CD14-positive monocyte (primary cell): ENCODE results near the gene WFS1. TPM values are rescaled to one million over a fixed set of nuclear protein-coding genes. Genes with fewer than 3 reads are reported as not detected.
A peak's percentile ranks its signal among the peaks of the same experiment; 100 is the strongest.

Source experiments
- DNase-seq, 3 donors: peaks; one replicate each; pipeline ENCODE4 v3.0.0-alpha.2; 2011 to 2022
- H2AFZ ChIP-seq: 2 replicates; pipeline ENCODE4 v1.6.0; 2012; ENCODE audit warnings: mild to moderate bottlenecking, low read depth, low read length, inconsistent platforms; ENCODE audit not compliant: insufficient read depth, poor library complexity, severe bottlenecking
- H3K27ac ChIP-seq, 2 donors: 1 replicate in 1 of 2; 2 replicates in 1 of 2; pipeline ENCODE4 v1.5.1; 2012 to 2013; ENCODE audit warnings: low read length in 2 of 2, control low read depth in 1 of 2, inconsistent platforms in 1 of 2, low read depth in 1 of 2, mild to moderate bottlenecking in 1 of 2
- H3K27me3 ChIP-seq, 2 donors: one replicate each; pipeline versions ENCODE4 v1.6.0 to v1.6.1; 2011 to 2013; ENCODE audit warnings: low read length in 2 of 2; ENCODE audit not compliant: control insufficient read depth in 2 of 2, insufficient read depth in 2 of 2
- H3K36me3 ChIP-seq, 2 donors: replicated peaks in 1 of 2; 1 replicate in 1 of 2; 2 replicates in 1 of 2; pipeline versions ENCODE4 v1.5.1 to v1.6.1; 2012 to 2013; ENCODE audit warnings: low read length in 2 of 2, control low read depth in 1 of 2, inconsistent platforms in 1 of 2, mild to moderate bottlenecking in 1 of 2; ENCODE audit not compliant: insufficient read depth in 2 of 2, control insufficient read depth in 1 of 2
- H3K4me1 ChIP-seq, 2 donors: 1 replicate in 1 of 2; 2 replicates in 1 of 2; pipeline versions ENCODE4 v1.5.1 to v1.6.1; 2012 to 2013; ENCODE audit warnings: low read length in 2 of 2, control low read depth in 1 of 2, inconsistent platforms in 1 of 2, mild to moderate bottlenecking in 1 of 2, moderate library complexity in 1 of 2; ENCODE audit not compliant: insufficient read depth in 2 of 2, control insufficient read depth in 1 of 2
- H3K4me2 ChIP-seq: replicated peaks from 2 replicates; pipeline ENCODE3; 2012; ENCODE audit warnings: low read length, moderate library complexity, mild to moderate bottlenecking; ENCODE audit not compliant: poor library complexity, severe bottlenecking; ENCODE audit errors: extremely low read depth
- H3K4me3 ChIP-seq, 3 experiments: fragments of 200-600 bp in 1 of 3; sonication (generic) in 1 of 3; replicated peaks in 1 of 3; 1 replicate in 2 of 3; 2 replicates in 1 of 3; pipeline ENCODE4 v1.5.1; 2011 to 2013; ENCODE audit warnings: low read length in 3 of 3, mild to moderate bottlenecking in 3 of 3, control low read depth in 2 of 3, low read depth in 2 of 3, inconsistent platforms in 1 of 3, moderate library complexity in 1 of 3
- H3K79me2 ChIP-seq: 2 replicates; pipeline ENCODE4 v1.6.0; 2012; ENCODE audit warnings: mild to moderate bottlenecking, control low read depth, inconsistent platforms, low read length, moderate library complexity; ENCODE audit not compliant: insufficient read depth
- H3K9ac ChIP-seq: 2 replicates; pipeline ENCODE4 v1.6.0; 2017; ENCODE audit warnings: low read length, mild to moderate bottlenecking; ENCODE audit not compliant: insufficient read depth, poor library complexity, severe bottlenecking
- H3K9me3 ChIP-seq, 2 donors: replicated peaks in 1 of 2; 1 replicate in 1 of 2; 2 replicates in 1 of 2; pipeline versions ENCODE4 v1.5.1 to v1.6.1; 2012 to 2013; ENCODE audit warnings: low read length in 2 of 2, control low read depth in 1 of 2; ENCODE audit not compliant: control insufficient read depth in 1 of 2, insufficient read depth in 1 of 2
- H4K20me1 ChIP-seq: 2 replicates; pipeline ENCODE4 v1.6.0; 2012; ENCODE audit warnings: mild to moderate bottlenecking, low read length, control low read depth, moderate library complexity; ENCODE audit not compliant: insufficient read depth
- H3K27ac Mint-ChIP-seq, 7 donors: one replicate each; pipeline ENCODE4 v1.8.0; 2020; ENCODE audit warnings: mild to moderate bottlenecking in 7 of 7, mixed read lengths in 7 of 7, moderate library complexity in 6 of 7, inconsistent platforms in 2 of 7
- H3K27me3 Mint-ChIP-seq, 3 donors: one replicate each; pipeline ENCODE4 v1.8.0; 2021 to 2022; ENCODE audit warnings: low read depth in 3 of 3, mild to moderate bottlenecking in 3 of 3, mixed read lengths in 3 of 3, moderate library complexity in 3 of 3, inconsistent platforms in 1 of 3
- H3K36me3 Mint-ChIP-seq, 2 donors: one replicate each; pipeline ENCODE4 v1.8.0; 2020; ENCODE audit warnings: mixed read lengths in 2 of 2, inconsistent platforms in 1 of 2, mild to moderate bottlenecking in 1 of 2
- H3K4me1 Mint-ChIP-seq: one replicate; pipeline ENCODE4 v1.8.0; 2020; ENCODE audit warnings: mild to moderate bottlenecking, mixed read lengths
- H3K4me3 Mint-ChIP-seq, 2 donors: one replicate each; pipeline ENCODE4 v1.8.0; 2020; ENCODE audit warnings: mild to moderate bottlenecking in 2 of 2, mixed read lengths in 2 of 2, moderate library complexity in 1 of 2
- H3K9me3 Mint-ChIP-seq, 7 donors: one replicate each; pipeline ENCODE4 v1.8.0; 2020 to 2022; ENCODE audit warnings: mixed read lengths in 7 of 7, mild to moderate bottlenecking in 6 of 7, moderate library complexity in 6 of 7, inconsistent platforms in 2 of 7
- CTCF ChIP-seq: fragments of 200-600 bp; IDR thresholded peaks from one replicate; pipeline ENCODE4 v1.8.0; 2022; ENCODE audit warnings: antibody characterized with exemption, mild to moderate bottlenecking
- WGBS: methylation state at CpG from one replicate; pipeline ENCODE4 v1.1.5; 2013; ENCODE audit warnings: missing lambda C conversion rate; ENCODE audit not compliant: insufficient coverage; 5-methylcytosine and 5-hydroxymethylcytosine counted together
- intact Hi-C, 2 donors: fragments of 100-400 bp; cut with micrococcal nuclease; formaldehyde crosslinking; loops; one replicate each; pipeline versions ENCODE4 v1.15.0 to v1.15.1; 2023
- polyA plus RNA-seq, 3 donors: library from polyadenylated mRNA; depleted of rRNA in 1 of 3; unstranded in 2 of 3; stranded (reverse) in 1 of 3; fragments of 300-500 nt in 2 of 3; fragments of >200 nt in 1 of 3; fragmentation: Illumina TruSeq in 2 of 3; gene quantifications; 1 replicate in 2 of 3; 2 replicates in 1 of 3; pipeline ENCODE4 v1.2.3, GENCODE V29; 2012 to 2021

The WFS1 gene
- polyA plus RNA-seq, 3 donors, result 0.39 to 1.8 (median 0.93) TPM

GRCh38 chr4:6258026-6258360, 11.7 kb upstream of the WFS1 start:
- Histone ChIP-seq H3K27me3 (no peaks in the 10 kb centered on the region), H3K36me3 (no peaks in the 10 kb centered on the region), H3K4me3 (no peak overlapping the region), H3K79me2 (no peaks in the 10 kb centered on the region), H3K9me3 (peaks cover 4 to 8% of the 10 kb centered on the region in 2 donors), H2AFZ (no peak overlapping the region), H3K4me1 (peaks cover 7 to 16% of the 10 kb centered on the region in 2 donors), H3K27ac (no peak overlapping the region), H3K4me2 (peak overlapping the region; percentile 56), H3K9ac (peak overlapping the region; percentile 54), H4K20me1 (no peaks in the 10 kb centered on the region)
- TF ChIP-seq CTCF, result no peak
- no CpG with 5 or more reads among the region's 5 CpGs for WGBS
- DNase-seq, result no peak
- peak overlapping the region in 1 of 2 donors; percentile 87 for H3K4me3 Mint-ChIP-seq
- peak overlapping the region in 1 of 7 donors; percentile 76 for H3K27ac Mint-ChIP-seq
- H3K4me1 Mint-ChIP-seq, result peaks cover 11% of the 10 kb centered on the region
- H3K36me3 Mint-ChIP-seq, result no peaks in the 10 kb centered on the region
- peaks cover 0 to 9% (median 3%) of the 10 kb centered on the region in 7 donors for H3K9me3 Mint-ChIP-seq
- peaks cover 24 to 32% (median 30%) of the 10 kb centered on the region in 3 donors for H3K27me3 Mint-ChIP-seq
- intact Hi-C loops, result no loop called here

GRCh38 chr4:6258741-6259140, 10.9 kb upstream of the WFS1 start:
- Histone ChIP-seq H3K4me2 (no peak overlapping the region), H3K4me1 (peaks cover 7 to 16% of the 10 kb centered on the region in 2 donors), H3K36me3 (no peaks in the 10 kb centered on the region), H4K20me1 (no peaks in the 10 kb centered on the region), H3K79me2 (no peaks in the 10 kb centered on the region), H3K9me3 (peaks cover 4 to 8% of the 10 kb centered on the region in 2 donors), H3K27me3 (no peaks in the 10 kb centered on the region), H3K4me3 (no peak overlapping the region), H3K27ac (no peak overlapping the region), H3K9ac (no peak overlapping the region), H2AFZ (no peak overlapping the region)
- Mint-ChIP-seq H3K9me3 (peaks cover 0 to 9% (median 3%) of the 10 kb centered on the region in 7 donors), H3K4me1 (peaks cover 11% of the 10 kb centered on the region), H3K36me3 (no peaks in the 10 kb centered on the region), H3K27ac (peak overlapping the region in 1 of 7 donors; percentile 51), H3K27me3 (peaks cover 21 to 33% (median 30%) of the 10 kb centered on the region in 3 donors), H3K4me3 (no peak overlapping the region)
- intact Hi-C loops, result no loop called here
- no peak for DNase-seq
- WGBS, result 59% methylated on average over 4 of the region's 4 CpGs
- TF ChIP-seq CTCF, result no peak
